Progenitor cell of endocrine pancreas (in vitro differentiated cells): ENCODE results near the gene LCE4A. TPM values are rescaled to one million over a fixed set of nuclear protein-coding genes. Genes with fewer than 3 reads are reported as not detected.

Source experiments
- DNase-seq: peaks from one replicate; pipeline ENCODE4 v3.0.0; 2021; ENCODE audit warnings: low spot score; ENCODE audit not compliant: unreplicated experiment
- H3K27ac Mint-ChIP-seq: 2 replicates; pipeline ENCODE4 v1.8.0; 2021; ENCODE audit warnings: mild to moderate bottlenecking, moderate library complexity, mixed read lengths
- H3K27me3 Mint-ChIP-seq: 2 replicates; pipeline ENCODE4 v1.8.0; 2021; ENCODE audit warnings: mixed read lengths
- H3K36me3 Mint-ChIP-seq: 2 replicates; pipeline ENCODE4 v1.8.0; 2022; ENCODE audit warnings: mixed read lengths; ENCODE audit not compliant: insufficient read depth
- H3K4me1 Mint-ChIP-seq: 2 replicates; pipeline ENCODE4 v1.8.0; 2021; ENCODE audit warnings: low read depth, mixed read lengths
- H3K4me3 Mint-ChIP-seq: 2 replicates; pipeline ENCODE4 v1.8.0; 2021; ENCODE audit warnings: low read depth, mild to moderate bottlenecking, moderate library complexity, mixed read lengths
- H3K9me3 Mint-ChIP-seq: 2 replicates; pipeline ENCODE4 v1.8.0; 2021; ENCODE audit warnings: low read depth, mixed read lengths
- total RNA-seq: library from RNA; stranded (reverse); gene quantifications from 2 replicates; pipeline ENCODE4 v1.2.1, GENCODE V29; 2021
- TF ChIP-seq, protein P1 (sequence below): fragments of 200-600 bp; sonication (generic); IDR thresholded peaks from one replicate; pipeline ENCODE4 v1.5.0; 2021; ENCODE audit warnings: antibody characterized with exemption, mild to moderate bottlenecking; ENCODE audit not compliant: unreplicated experiment

Gene LCE4A
- total RNA-seq, 1 donor from 2014 or later: not detected

DNA sequence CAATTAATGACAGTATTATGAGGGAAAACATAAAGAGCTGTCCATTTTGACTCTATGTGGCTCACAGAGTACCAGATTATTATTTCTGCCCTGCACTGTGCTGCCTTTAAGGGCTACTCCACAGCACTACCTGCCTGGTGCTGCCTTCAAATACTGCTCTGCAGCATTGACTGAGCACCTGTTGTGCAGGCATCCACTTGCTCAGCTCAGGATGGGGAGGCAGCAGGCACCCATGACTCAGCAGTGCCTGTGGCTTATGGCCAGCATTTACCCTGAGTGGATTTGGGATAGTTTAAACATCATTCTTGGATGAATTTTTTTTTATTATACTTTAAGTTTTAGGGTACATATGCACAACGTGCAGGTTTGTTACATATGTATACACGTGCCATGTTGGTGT is 48.9 kb downstream of the LCE4A start:
- peaks cover 73% of the 10 kb centered on the region for H3K9me3 Mint-ChIP-seq
- H3K4me3 Mint-ChIP-seq: no peak overlapping the region
- TF ChIP-seq, protein P1, sequence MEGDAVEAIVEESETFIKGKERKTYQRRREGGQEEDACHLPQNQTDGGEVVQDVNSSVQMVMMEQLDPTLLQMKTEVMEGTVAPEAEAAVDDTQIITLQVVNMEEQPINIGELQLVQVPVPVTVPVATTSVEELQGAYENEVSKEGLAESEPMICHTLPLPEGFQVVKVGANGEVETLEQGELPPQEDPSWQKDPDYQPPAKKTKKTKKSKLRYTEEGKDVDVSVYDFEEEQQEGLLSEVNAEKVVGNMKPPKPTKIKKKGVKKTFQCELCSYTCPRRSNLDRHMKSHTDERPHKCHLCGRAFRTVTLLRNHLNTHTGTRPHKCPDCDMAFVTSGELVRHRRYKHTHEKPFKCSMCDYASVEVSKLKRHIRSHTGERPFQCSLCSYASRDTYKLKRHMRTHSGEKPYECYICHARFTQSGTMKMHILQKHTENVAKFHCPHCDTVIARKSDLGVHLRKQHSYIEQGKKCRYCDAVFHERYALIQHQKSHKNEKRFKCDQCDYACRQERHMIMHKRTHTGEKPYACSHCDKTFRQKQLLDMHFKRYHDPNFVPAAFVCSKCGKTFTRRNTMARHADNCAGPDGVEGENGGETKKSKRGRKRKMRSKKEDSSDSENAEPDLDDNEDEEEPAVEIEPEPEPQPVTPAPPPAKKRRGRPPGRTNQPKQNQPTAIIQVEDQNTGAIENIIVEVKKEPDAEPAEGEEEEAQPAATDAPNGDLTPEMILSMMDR: no peak
- peaks cover 2% of the 10 kb centered on the region for H3K36me3 Mint-ChIP-seq
- H3K4me1 Mint-ChIP-seq: no peaks in the 10 kb centered on the region
- DNase-seq: no peak
- no peaks in the 10 kb centered on the region for H3K27me3 Mint-ChIP-seq
- no peak overlapping the region for H3K27ac Mint-ChIP-seq

DNA sequence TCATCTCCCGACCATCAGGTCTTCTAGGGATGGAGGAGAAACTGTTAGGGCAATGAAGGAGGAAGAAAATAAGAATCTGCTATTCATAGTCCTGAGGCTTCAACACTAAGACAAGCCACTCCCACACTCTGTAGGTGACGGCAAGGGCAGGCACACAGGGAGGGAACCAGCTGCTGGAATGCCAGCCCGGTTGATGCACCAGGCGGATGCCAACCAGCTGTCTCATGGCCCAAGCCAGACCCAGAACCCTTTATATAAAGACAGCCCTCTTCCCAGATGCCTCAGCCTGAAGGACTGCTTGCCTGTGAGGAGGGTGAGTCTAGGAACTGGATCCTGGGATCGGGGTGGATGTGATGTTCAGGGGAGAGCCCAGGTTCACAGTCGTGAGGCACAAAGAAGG is 49.8 kb downstream of the LCE4A start, which contains the start of gene KPRP:
Gene KPRP, plus strand, starts transcription at position 279 of the 400 bp plus-strand sequence. CDS start 1,564 bp downstream, outside the sequence.
- Mint-ChIP-seq H3K27ac (no peak within 1 kb of the TSS), H3K4me1 (no peaks in the 10 kb centered on the region), H3K27me3 (no peaks in the 10 kb centered on the region), H3K9me3 (peaks cover 73% of the 10 kb centered on the region), H3K36me3 (peaks cover 4% of the 10 kb centered on the region), H3K4me3 (no peak within 1 kb of the TSS)
- TF ChIP-seq, protein P1: no peak
- no peak for DNase-seq

DNA sequence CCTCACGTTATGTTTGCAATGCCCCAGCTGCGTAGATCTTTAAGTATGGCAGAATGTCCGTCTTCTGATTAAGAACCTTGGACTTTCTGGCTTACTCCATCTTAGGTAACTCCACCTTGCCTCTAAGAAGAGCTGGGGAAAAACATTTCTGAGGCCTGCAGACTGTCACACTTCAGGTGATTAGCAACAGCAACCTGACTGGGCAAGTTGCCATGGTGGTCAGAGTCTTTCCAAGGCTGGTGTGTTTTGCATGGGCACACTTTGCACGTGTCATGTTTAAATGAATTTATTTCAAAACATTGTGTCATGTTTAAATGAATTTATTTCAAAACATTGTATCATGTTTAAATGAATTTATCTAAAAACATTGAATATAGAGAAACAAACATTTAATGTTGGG is 50.7 kb downstream of the LCE4A start:
- no peak overlapping the region for H3K4me3 Mint-ChIP-seq
- H3K9me3 Mint-ChIP-seq: peaks cover 66% of the 10 kb centered on the region
- peaks cover 4% of the 10 kb centered on the region for H3K36me3 Mint-ChIP-seq
- H3K4me1 Mint-ChIP-seq: no peaks in the 10 kb centered on the region
- H3K27me3 Mint-ChIP-seq: no peaks in the 10 kb centered on the region
- DNase-seq: no peak
- no peak overlapping the region for H3K27ac Mint-ChIP-seq
- TF ChIP-seq, protein P1: no peak

Other genes with a start within 250 kb of the LCE4A start
- not detected in 2 replicates for gene LCE5A, start 197.4 kb upstream of the LCE4A start, total RNA-seq
- not detected in 2 replicates for gene CRCT1, start 193.7 kb upstream of the LCE4A start, total RNA-seq
- gene LCE3E, start 141.4 kb upstream of the LCE4A start, total RNA-seq: not detected in 2 replicates
- gene LCE3D, start 127.6 kb upstream of the LCE4A start, total RNA-seq: not detected in 2 replicates
- gene LCE3C, start 107.9 kb upstream of the LCE4A start, total RNA-seq: not detected in 2 replicates
- gene LCE3B, start 94.3 kb upstream of the LCE4A start, total RNA-seq: not detected in 2 replicates
- not detected in 2 replicates for gene LCE3A, start 85.1 kb upstream of the LCE4A start, total RNA-seq
- not detected in 2 replicates for gene LCE2D, start 44.8 kb upstream of the LCE4A start, total RNA-seq
- gene LCE2C, start 32.9 kb upstream of the LCE4A start, total RNA-seq: not detected in 2 replicates
- gene LCE2B, start 22.0 kb upstream of the LCE4A start, total RNA-seq: not detected in 2 replicates
- gene LCE2A, start 9.8 kb upstream of the LCE4A start, total RNA-seq: not detected in 2 replicates
- not detected in 2 replicates for gene KPRP, start 49.9 kb downstream of the LCE4A start, total RNA-seq
- not detected in 2 replicates for gene LCE1F, start 67.0 kb downstream of the LCE4A start, total RNA-seq
- gene LCE1E, start 78.1 kb downstream of the LCE4A start, total RNA-seq: not detected in 2 replicates
- not detected in 2 replicates for gene LCE1D, start 88.6 kb downstream of the LCE4A start, total RNA-seq
- gene LCE1C, start 98.5 kb downstream of the LCE4A start, total RNA-seq: not detected in 2 replicates
- gene LCE1B, start 103.8 kb downstream of the LCE4A start, total RNA-seq: not detected in 2 replicates
- not detected in 2 replicates for gene LCE1A, start 119.3 kb downstream of the LCE4A start, total RNA-seq
- not detected in 2 replicates for gene LCE6A, start 134.7 kb downstream of the LCE4A start, total RNA-seq
- gene LCE7A, start 151.8 kb downstream of the LCE4A start, total RNA-seq: not detected in 2 replicates
- gene SMCP, start 170.2 kb downstream of the LCE4A start, total RNA-seq: not detected in 2 replicates
- not detected in 2 replicates for gene IVL, start 200.4 kb downstream of the LCE4A start, total RNA-seq
- not detected in 2 replicates for gene SPRR5, start 239.0 kb downstream of the LCE4A start, total RNA-seq